HCEC 1CT (cell line): ENCODE measurements around the gene ZNF691.
"Not testable (repeated sequence)": the region's sequence is repeated elsewhere in the genome, so short reads cannot be mapped to it uniquely, and the experiment has no call there.

Source experiments
- DNase-seq: peaks from one replicate; pipeline ENCODE4 v3.0.0-alpha.2; 2017

ZNF691 gene, protein sequence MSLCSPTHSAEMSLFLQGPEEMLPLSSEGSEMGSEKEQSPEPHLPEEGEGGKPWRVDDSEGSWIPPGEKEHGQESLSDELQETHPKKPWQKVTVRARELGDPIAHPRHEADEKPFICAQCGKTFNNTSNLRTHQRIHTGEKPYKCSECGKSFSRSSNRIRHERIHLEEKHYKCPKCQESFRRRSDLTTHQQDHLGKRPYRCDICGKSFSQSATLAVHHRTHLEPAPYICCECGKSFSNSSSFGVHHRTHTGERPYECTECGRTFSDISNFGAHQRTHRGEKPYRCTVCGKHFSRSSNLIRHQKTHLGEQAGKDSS

DNA sequence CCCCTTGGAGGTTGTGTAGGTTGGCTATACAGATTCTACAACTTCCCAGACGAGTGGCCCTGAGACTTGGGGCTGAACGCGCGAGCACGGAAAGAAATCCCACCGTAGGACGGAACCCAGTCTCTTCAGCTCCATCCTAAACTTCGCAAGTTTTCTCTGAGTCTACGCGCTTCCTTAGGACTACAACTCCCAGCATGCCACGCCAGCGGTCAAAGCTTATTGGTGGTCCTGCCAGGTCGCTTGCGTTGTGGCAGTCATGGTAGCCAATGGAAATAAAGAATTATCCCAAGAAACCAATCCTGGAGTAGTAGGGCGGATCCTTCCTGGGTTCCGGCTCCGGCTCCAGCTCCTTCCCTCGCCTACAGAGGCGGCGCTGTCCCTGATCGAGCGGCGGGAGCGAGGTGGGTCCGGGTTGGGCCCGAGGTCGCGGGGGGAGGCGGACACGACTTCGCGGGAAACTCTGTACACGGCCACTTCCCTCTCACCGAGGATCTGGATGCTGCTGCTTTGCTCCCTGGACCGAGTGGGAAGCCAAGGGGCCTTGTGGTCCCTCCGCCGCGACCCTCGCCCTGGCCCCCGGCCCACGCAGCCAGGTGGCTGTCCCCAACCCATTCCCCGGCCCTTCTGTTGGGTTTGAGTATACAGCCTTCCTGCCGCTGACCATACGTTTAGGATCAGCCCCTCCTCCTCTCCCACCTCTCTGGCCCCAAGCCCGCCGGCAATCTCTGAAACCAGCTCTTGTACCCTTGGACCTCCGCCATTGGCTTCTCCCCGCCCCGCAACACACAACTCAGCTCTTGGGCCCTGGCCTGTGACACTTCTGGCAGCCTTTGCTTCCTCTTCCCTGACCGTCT is at the start of gene ZNF691:
ZNF691 (plus strand) TSS at position 357 of the 854 bp plus-strand sequence. CDS start 3,046 bp downstream, outside the sequence.
- DNase-seq: peak; percentile 97

DNA sequence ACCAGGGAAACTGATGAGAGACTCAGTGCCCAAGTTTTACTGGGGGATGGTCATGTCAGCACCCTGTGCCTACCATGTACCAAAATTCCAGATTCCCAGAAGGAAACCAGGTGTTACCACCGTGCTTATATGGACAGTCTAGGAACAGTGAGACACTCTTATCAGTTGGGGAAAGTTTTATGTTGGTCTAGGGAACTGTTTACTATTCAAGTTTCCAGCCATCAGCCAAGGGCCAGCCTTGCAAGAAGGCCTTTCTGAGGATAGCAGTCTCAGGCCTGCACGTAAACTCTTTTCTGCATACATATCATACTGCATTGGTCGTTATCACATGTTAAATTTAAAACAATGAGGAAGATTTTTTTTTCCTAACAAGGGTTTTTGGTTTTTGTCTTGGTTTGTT is 49.0 kb upstream of the ZNF691 start:
- no peak for DNase-seq

DNA sequence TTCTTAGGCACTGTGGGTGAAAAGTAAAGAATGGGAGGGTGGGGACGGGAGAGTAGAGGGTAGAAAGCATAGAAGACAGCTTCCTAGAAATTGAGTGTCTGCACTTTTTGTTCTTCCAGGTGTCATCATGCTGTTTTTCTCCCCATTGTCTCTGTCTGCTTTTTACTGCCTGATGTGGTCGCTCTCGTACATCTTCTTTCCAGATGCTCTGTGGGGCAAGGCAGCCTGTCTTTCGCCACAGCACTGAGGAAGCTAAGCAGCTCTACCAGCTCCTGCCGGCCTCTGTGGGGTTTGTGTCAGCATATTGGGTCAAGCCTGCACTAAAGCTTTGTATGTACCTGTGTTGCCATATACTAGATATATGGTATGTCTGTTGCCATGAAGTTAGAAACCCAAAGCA is 48.4 kb upstream of the ZNF691 start:
- no peak for DNase-seq

DNA sequence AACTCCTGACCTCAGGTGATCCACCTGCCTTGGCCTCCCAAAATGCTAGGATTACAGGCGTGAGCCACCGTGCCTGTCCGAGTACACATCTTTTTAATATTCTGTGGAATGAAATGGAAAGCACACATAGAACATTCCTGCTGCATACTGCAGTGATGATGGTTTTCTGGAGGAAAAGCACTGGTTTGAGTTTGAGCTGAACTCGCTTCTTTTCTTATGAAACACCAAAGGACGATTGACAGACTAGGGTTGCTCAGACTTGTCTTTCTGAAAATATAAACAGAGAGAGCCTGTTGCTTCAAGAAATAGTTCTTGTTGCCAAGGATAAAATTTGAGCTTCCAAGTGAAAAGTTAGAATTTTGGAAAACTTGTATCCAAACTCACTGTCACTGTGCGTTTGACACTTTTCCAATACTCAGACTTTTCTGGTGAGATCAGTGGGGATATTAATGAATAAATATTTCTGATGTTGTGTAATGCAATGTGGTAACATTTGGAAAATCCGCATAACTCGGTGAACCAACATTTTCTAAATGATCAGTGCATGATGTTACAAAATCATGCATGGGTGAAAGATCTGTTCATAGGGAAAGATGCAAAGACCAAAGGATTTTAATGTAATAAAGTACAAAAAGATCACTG is 44.5 kb upstream of the ZNF691 start:
- DNase-seq: no peak

DNA sequence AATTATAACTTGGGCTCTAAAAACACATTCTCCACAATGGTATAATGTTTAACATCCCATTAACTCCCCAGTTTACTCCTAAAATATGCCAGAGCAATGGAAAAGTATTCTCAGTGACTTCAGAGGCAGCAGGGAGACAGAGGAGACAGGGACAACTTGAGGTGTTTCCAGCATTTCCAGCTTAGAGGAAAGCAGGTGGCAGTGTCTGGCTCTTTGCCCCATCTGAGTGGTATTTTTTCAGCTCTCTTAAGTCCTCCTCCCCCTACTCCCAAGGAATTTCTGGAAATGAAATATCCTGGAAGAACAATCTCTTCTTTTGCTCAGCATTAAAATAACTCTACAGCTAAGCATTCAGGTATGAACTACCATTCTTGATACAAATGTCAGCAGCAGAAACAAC is 40.2 kb upstream of the ZNF691 start:
- no peak for DNase-seq

GRCh38 chr1:42806593-42806992 is 39.8 kb upstream of the ZNF691 start:
- DNase-seq: peak; percentile 13

DNA sequence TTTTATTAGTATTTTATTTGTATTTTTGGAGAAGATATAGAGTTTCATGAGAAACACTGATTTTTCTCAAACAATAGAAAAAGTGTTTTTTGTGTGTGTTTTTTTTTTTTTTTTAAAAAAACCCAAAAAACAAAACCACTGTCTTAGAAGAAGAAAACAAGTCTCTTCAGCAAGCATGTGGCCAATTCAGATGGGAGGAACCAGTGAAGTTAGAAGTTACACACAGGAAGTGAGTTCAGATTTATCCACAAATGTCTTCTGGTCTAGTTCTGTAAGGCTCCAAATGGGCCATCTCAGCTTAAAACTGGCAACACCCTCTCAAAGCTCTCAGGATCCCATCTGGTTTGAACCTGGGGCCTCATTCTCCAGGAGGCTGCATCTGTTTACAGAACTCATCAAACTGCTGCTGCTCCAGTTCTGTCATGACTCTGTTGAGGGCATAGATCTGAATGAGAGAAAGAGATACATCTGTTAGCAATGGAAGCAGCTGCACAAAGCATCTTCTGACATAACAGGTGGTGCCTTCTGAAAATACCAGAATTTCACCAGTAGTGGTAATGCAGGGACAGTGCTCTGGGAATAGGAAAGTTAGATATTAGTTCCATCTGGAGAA is 39.3 kb upstream of the ZNF691 start:
- no peak for DNase-seq

GRCh38 chr1:42814815-42815214 is 31.6 kb upstream of the ZNF691 start:
- not testable (repeated sequence) for DNase-seq

DNA sequence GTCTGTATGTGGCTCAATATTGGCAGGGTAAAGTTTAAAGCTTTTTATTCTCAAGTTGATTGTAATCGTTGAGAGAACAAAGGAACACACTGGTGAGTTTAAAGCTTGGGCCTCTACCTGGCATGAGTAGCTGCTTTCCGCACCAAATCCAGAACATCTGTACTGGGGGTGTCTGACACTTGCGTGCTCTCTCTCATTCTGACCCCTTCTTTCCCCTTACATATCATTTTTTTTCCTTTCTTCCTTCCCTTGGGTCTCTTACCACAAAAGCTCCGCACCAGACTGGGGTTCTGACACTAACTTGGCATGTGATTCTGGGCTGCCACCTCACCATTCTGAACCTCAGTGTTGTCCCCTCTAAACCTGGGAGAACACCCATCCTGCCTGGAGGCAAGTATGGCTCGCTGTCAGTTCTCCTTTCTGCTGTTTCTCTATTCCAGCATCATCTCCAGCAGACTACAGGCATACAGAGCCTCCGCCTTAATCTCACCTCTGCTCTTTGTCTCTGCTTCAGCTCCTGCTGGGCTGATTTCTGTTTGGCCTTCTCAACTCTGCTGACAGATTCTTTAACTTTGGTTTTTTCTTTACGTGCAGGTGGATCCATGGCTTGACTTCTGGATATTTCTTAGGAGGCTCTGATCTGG is 30.4 kb upstream of the ZNF691 start:
- DNase-seq: no peak

GRCh38 chr1:42816585-42817439 is 29.6 kb upstream of the ZNF691 start, which contains the start of the genes ERMAP and SVBP:
Gene ERMAP (plus strand): TSS chr1:42817122. CDS start chr1:42830449, 13,327 bp downstream.
Gene SVBP (minus strand): TSS chr1:42817397. CDS start chr1:42816544, 853 bp downstream.
- DNase-seq: peak; percentile 79

DNA sequence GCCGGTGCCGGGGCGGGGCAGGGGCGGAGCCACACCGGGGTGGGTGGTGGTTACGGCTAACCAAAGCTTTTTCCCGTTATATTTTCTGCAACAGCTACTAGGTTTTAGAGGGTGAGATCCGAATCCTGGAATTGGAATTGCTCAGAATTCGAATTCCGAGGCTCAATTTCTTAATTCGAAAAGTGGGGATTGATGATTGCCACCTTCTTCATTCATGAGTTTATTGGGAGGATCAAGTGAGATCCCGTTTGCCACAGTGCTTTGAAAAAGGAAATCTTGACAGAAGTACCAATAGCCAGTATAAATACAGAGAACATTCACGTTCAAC is 29.0 kb upstream of the ZNF691 start:
- DNase-seq: no peak

DNA sequence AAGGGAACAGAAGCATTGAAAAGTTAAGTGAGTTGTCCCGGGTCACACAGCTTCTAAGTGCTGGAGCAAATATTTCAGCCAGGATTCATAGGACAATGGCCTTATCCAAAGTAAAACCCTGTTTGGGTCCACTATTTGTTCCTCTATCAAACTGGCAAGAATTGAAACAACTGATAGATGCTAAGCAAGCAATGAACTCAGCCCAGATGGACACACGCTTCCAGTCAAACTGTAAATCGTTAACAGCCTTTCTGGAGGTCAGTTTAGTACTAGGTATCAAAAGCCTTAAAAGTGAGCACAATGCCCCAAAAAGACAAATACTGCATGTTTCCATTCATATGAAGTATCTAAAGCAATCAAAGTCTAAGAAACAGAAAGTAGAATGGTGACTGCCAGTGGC is 28.4 kb upstream of the ZNF691 start:
- no peak for DNase-seq

GRCh38 chr1:42820813-42821212 is 25.6 kb upstream of the ZNF691 start:
- DNase-seq: no peak

GRCh38 chr1:42821690-42822089 is 24.7 kb upstream of the ZNF691 start:
- no peak for DNase-seq

GRCh38 chr1:42822800-42823392 is 23.5 kb upstream of the ZNF691 start:
- peak; percentile 25 for DNase-seq

DNA sequence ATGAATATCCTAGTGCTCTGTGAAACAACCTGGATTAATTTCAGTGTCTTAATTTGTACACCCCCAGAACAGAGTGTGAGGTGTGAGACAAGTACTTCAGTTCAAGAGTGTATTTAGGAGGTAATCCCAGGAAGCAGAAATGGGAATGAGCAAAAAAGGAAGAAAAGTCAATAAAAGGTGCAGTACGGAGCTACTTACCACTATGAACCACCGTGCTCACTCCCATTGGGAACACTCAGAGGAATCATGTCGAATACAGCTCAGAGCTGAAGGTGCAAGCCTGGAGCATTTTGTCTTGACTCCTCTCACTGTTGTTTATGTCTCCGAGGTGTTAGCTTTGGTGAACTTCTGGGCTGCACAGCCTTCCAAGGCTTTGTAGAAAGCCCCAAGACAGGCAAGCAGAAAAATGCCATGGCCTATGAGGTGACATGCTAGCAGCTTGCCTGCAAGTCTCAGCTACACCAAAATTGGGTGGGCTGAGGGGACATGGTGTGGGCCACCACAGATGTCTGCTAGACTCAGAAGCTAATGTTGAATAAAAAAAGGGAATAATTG is 21.9 kb upstream of the ZNF691 start:
- DNase-seq: no peak

GRCh38 chr1:42825036-42825851 is 21.2 kb upstream of the ZNF691 start:
- no peak for DNase-seq

DNA sequence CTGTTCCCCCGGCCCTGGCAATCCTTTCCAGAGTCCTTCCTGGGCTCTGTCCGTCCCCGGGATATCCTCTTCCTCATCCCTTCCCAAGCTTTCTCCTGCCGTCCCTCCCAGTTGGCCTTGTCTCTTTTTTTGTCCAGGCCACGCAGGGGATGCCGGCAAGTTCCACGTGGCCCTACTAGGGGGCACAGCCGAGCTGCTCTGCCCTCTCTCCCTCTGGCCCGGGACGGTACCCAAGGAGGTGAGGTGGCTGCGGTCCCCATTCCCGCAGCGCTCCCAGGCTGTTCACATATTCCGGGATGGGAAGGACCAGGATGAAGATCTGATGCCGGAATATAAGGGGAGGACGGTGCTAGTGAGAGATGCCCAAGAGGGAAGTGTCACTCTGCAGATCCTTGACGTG is 15.8 kb upstream of the ZNF691 start:
- no peak for DNase-seq

GRCh38 chr1:42831273-42831672 is 15.1 kb upstream of the ZNF691 start:
- no peak for DNase-seq

GRCh38 chr1:42832641-42833240 is 13.7 kb upstream of the ZNF691 start:
- no peak for DNase-seq
